ENCODE measurements around the gene PCGF3.
"Not testable (repeated sequence)": the region's sequence is repeated elsewhere in the genome, so short reads cannot be mapped to it uniquely, and the experiment has no call there.

DNA sequence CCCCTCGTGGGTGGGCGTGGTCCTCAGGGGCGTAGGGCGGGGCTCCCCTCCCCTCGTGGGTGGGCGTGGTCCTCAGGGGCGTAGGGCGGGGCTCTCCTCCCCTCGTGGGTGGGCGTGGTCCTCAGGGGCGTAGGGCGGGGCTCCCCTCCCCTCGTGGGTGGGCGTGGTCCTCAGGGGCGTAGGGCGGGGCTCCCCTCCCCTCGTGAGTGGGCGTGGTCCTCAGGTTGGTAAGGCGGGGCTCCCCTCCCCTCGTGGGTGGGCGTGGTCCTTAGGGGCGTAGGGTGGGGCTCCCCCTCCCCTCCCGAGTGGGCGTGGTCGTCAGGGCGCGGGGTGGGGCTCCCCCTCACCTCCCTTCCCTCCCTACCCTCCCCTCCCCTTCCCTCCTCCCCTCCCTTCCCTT lies 26.3 kb downstream of the PCGF3 start:
- TF ChIP-seq ZNF274 (IDR thresholded peaks at IDR 0.05; ENCODE audit: low read depth, low read length); YY1 (IDR thresholded peaks at IDR 0.05; ENCODE audit: insufficient read depth, insufficient read length); SUZ12 (IDR thresholded peaks at IDR 0.05; ENCODE audit: extremely low read depth, insufficient read depth, insufficient read length): not testable (repeated sequence)
